Embryonic facial prominence (tissue), 1 donor: ENCODE data around the gene FFAR3.

ENCODE experiments used
- DNase-seq: peaks from one replicate; pipeline ENCODE4 v3.0.0-alpha.2; 2016; ENCODE audit errors: extremely low spot score

FFAR3 gene

GRCh38 chr19:35331551-35332214 lies 26.6 kb upstream of the FFAR3 start:
- DNase-seq = no peak

GRCh38 chr19:35332817-35333216 lies 25.4 kb upstream of the FFAR3 start:
- DNase-seq = no peak

GRCh38 chr19:35334144-35334753 lies 24.0 kb upstream of the FFAR3 start:
- no peak for DNase-seq

GRCh38 chr19:35336166-35336955 lies 21.9 kb upstream of the FFAR3 start:
- no peak for DNase-seq

- no peak for DNase-seq
Measured at GRCh38 chr19:35337097-35337983, 20.9 kb upstream of the FFAR3 start.

GRCh38 chr19:35337984-35338296 lies 20.3 kb upstream of the FFAR3 start:
- DNase-seq = no peak

- no peak for DNase-seq
Measured at GRCh38 chr19:35340431-35340830, 17.8 kb upstream of the FFAR3 start.

- no peak for DNase-seq
Measured at GRCh38 chr19:35341006-35341405, 17.3 kb upstream of the FFAR3 start.

- no peak for DNase-seq
Measured at GRCh38 chr19:35341565-35342225, 16.6 kb upstream of the FFAR3 start.

GRCh38 chr19:35342430-35342829 lies 15.8 kb upstream of the FFAR3 start:
- no peak for DNase-seq

- no peak for DNase-seq
Measured at GRCh38 chr19:35344511-35345031, 13.7 kb upstream of the FFAR3 start.

- no peak for DNase-seq
Measured at GRCh38 chr19:35345671-35346111, 12.6 kb upstream of the FFAR3 start.

GRCh38 chr19:35346193-35347052 lies 11.8 kb upstream of the FFAR3 start:
- DNase-seq = no peak

GRCh38 chr19:35347171-35347929 lies 10.9 kb upstream of the FFAR3 start, which contains the start of gene FFAR1:
Gene FFAR1 (plus strand): TSS chr19:35347902. CDS start chr19:35351552, 3,650 bp downstream.
- DNase-seq = no peak

- DNase-seq = no peak
Measured at GRCh38 chr19:35347930-35348298, 10.3 kb upstream of the FFAR3 start.

GRCh38 chr19:35348911-35349611 lies 9.2 kb upstream of the FFAR3 start:
- DNase-seq = no peak

GRCh38 chr19:35349614-35350521 lies 8.4 kb upstream of the FFAR3 start:
- no peak for DNase-seq

GRCh38 chr19:35350591-35350990 lies 7.7 kb upstream of the FFAR3 start:
- no peak for DNase-seq
